Liver (tissue), 9 donors: ENCODE measurements around the gene FARP1. TPM values are rescaled to one million over a fixed set of nuclear protein-coding genes. Genes with fewer than 3 reads are reported as not detected.

ENCODE experiments used
- DNase-seq: peaks from one replicate; pipeline ENCODE4 v3.0.0-alpha.2; 2017; ENCODE audit warnings: low spot score
- H3K27ac ChIP-seq, 2 donors: one replicate each; pipeline ENCODE4 v1.7.0; 2013; ENCODE audit warnings: inconsistent platforms in 2 of 2, low read length in 2 of 2, control low read depth in 1 of 2, low read depth in 1 of 2, mild to moderate bottlenecking in 1 of 2
- H3K27me3 ChIP-seq, 4 donors: one replicate each; pipeline versions ENCODE4 v1.6.1 to v1.7.0; 2013; ENCODE audit warnings: low read length in 3 of 4, inconsistent platforms in 1 of 4, mild to moderate bottlenecking in 1 of 4, moderate library complexity in 1 of 4; ENCODE audit not compliant: control insufficient read depth in 4 of 4, insufficient read depth in 4 of 4
- H3K36me3 ChIP-seq, 4 donors: one replicate each; pipeline versions ENCODE4 v1.6.1 to v1.7.0; 2013; ENCODE audit warnings: low read length in 3 of 4, mild to moderate bottlenecking in 3 of 4, low read depth in 1 of 4, moderate library complexity in 1 of 4; ENCODE audit not compliant: control insufficient read depth in 4 of 4, insufficient read depth in 3 of 4
- H3K4me1 ChIP-seq, 4 donors: one replicate each; pipeline versions ENCODE4 v1.6.1 to v1.7.0; 2013; ENCODE audit warnings: low read length in 3 of 4, mild to moderate bottlenecking in 3 of 4, moderate library complexity in 1 of 4; ENCODE audit not compliant: control insufficient read depth in 4 of 4, insufficient read depth in 4 of 4
- H3K4me3 ChIP-seq, 3 donors: one replicate each; pipeline versions ENCODE4 v1.6.1 to v1.7.0; 2013; ENCODE audit warnings: low read length in 3 of 3, control low read depth in 1 of 3, low read depth in 1 of 3, mild to moderate bottlenecking in 1 of 3
- H3K9ac ChIP-seq, 2 donors: one replicate each; pipeline ENCODE4 v1.7.0; 2013; ENCODE audit warnings: low read length in 2 of 2, mild to moderate bottlenecking in 2 of 2, moderate library complexity in 2 of 2, control low read depth in 1 of 2, low read depth in 1 of 2
- H3K9me3 ChIP-seq, 4 donors: one replicate each; pipeline versions ENCODE4 v1.6.1 to v1.7.0; 2013; ENCODE audit warnings: low read length in 3 of 4; ENCODE audit not compliant: control insufficient read depth in 4 of 4
- ATF3 ChIP-seq: IDR thresholded peaks from 2 replicates; pipeline ENCODE4 v1.6.1; 2016; ENCODE audit warnings: antibody characterized with exemption
- CTCF ChIP-seq: fragments of 150-350 bp; IDR thresholded peaks from 2 replicates; pipeline ENCODE4 v1.5.1; 2017; ENCODE audit warnings: improper control_type of control experiment, low read depth, low read length; ENCODE audit not compliant: missing input control
- EGR1 ChIP-seq, 2 donors: IDR thresholded peaks; 2 replicates each; pipeline ENCODE4 v1.6.1; 2016 to 2018; ENCODE audit warnings: antibody characterized with exemption in 2 of 2, low read depth in 2 of 2
- GABPA ChIP-seq, 2 donors: IDR thresholded peaks in 1 of 2; conservative IDR thresholded peaks in 1 of 2; 2 replicates each; pipeline ENCODE4 v1.6.1; 2016; ENCODE audit warnings: antibody characterized with exemption in 2 of 2, mild to moderate bottlenecking in 1 of 2, moderate library complexity in 1 of 2
- HNF4A ChIP-seq, 2 donors: conservative IDR thresholded peaks; 2 replicates each; pipeline ENCODE4 v1.6.1; 2016; ENCODE audit warnings: antibody characterized with exemption in 2 of 2, mild to moderate bottlenecking in 2 of 2
- HNF4G ChIP-seq: IDR thresholded peaks from 2 replicates; pipeline ENCODE4 v1.6.1; 2016; ENCODE audit warnings: antibody characterized with exemption
- JUND ChIP-seq, 2 donors: IDR thresholded peaks; 2 replicates each; pipeline ENCODE4 v1.6.1; 2016; ENCODE audit warnings: antibody characterized with exemption in 2 of 2
- MAX ChIP-seq: IDR thresholded peaks from 2 replicates; pipeline ENCODE4 v1.6.1; 2016; ENCODE audit warnings: antibody characterized with exemption
- NR2F2 ChIP-seq: IDR thresholded peaks from 2 replicates; pipeline ENCODE4 v1.6.1; 2016; ENCODE audit warnings: antibody characterized with exemption
- RAD21 ChIP-seq, 2 donors: IDR thresholded peaks; 2 replicates each; pipeline ENCODE4 v1.6.1; 2016; ENCODE audit warnings: antibody characterized with exemption in 2 of 2, mild to moderate bottlenecking in 2 of 2
- REST ChIP-seq: IDR thresholded peaks from 2 replicates; pipeline ENCODE4 v1.6.1; 2016; ENCODE audit warnings: antibody characterized with exemption, mild to moderate bottlenecking
- RXRA ChIP-seq, 2 donors: IDR thresholded peaks; 2 replicates each; pipeline ENCODE4 v1.6.1; 2017 to 2018; ENCODE audit warnings: antibody characterized with exemption in 2 of 2, mild to moderate bottlenecking in 1 of 2
- SP1 ChIP-seq: IDR thresholded peaks from 2 replicates; pipeline ENCODE4 v1.6.1; 2018; ENCODE audit warnings: antibody characterized with exemption, mild to moderate bottlenecking
- TAF1 ChIP-seq: conservative IDR thresholded peaks from 2 replicates; pipeline ENCODE4 v1.6.1; 2016; ENCODE audit warnings: antibody characterized with exemption, mild to moderate bottlenecking
- YY1 ChIP-seq: IDR thresholded peaks from 2 replicates; pipeline ENCODE4 v1.6.1; 2016; ENCODE audit warnings: antibody characterized with exemption, mild to moderate bottlenecking
- ZBTB33 ChIP-seq: IDR thresholded peaks from 2 replicates; pipeline ENCODE4 v1.6.1; 2016; ENCODE audit warnings: antibody characterized with exemption
- WGBS: extraction: QIAGEN DNeasy Blood & Tissue Kit; methylation state at CpG from one replicate; pipeline ENCODE4 v1.1.7; 2013; 5-methylcytosine and 5-hydroxymethylcytosine counted together
- polyA plus RNA-seq, 2 donors: library from polyadenylated mRNA; stranded (reverse) in 1 of 2; unstranded in 1 of 2; fragments of 200-250 nt in 1 of 2; fragments of >200 nt in 1 of 2; fragmentation: Nextera tagmentation in 1 of 2; extraction: Ambion mirVana in 1 of 2; gene quantifications; one replicate each; pipeline versions ENCODE4 v1.2.1 to v1.2.3, GENCODE V29; 2013 to 2015
- total RNA-seq, 2 donors: library from RNA; depleted of rRNA; stranded (reverse); fragments of >200 nt; gene quantifications; one replicate each; pipeline ENCODE4 v1.2.3, GENCODE V29; 2014
- donor health status: healthy.
- donor health status: healthy.
- donor health status: healthy.
- donor health status: healthy.
- donor health status: healthy.

Gene FARP1
- total and polyA plus RNA-seq, 4 donors = 28.4 to 62.6 (median 39.8) TPM

GRCh38 chr13:98144801-98145350, 2.0 kb downstream of the FARP1 start (continued):
- peak in 1 of 2 donors; percentile 43 for TF ChIP-seq JUND (IDR thresholded peaks at IDR 0.05)
- TF ChIP-seq SP1 = peak; percentile 25
- no peak for TF ChIP-seq EGR1 (IDR thresholded peaks at IDR 0.05; ENCODE audit: low read depth in 2 of 2)
- peak; percentile 66 for TF ChIP-seq YY1

GRCh38 chr13:98147521-98147920, 4.6 kb downstream of the FARP1 start:
- no peak overlapping the region for H3K27ac ChIP-seq
- H3K36me3 ChIP-seq = peaks cover 0 to 3% (median 0%) of the 10 kb centered on the region in 4 donors
- TF ChIP-seq RAD21 (IDR thresholded peaks at IDR 0.05) (peak in 1 of 2 donors; percentile 31), REST (no peak)
- WGBS = 59% methylated on average over 5 of the region's 5 CpGs
- no peak overlapping the region for H3K4me3 ChIP-seq
- H3K4me1 ChIP-seq = peaks cover 1 to 26% (median 18%) of the 10 kb centered on the region in 4 donors
- H3K9ac ChIP-seq = peak overlapping the region in 1 of 2 donors; percentile 12
- no peaks in the 10 kb centered on the region for H3K9me3 ChIP-seq
- DNase-seq = no peak
- no peaks in the 10 kb centered on the region for H3K27me3 ChIP-seq

- H3K9me3 ChIP-seq = no peaks in the 10 kb centered on the region
- no peak for DNase-seq
- H3K27me3 ChIP-seq = no peaks in the 10 kb centered on the region
- 83% methylated on average over 8 of the region's 8 CpGs for WGBS
- H3K27ac ChIP-seq = no peak overlapping the region
- no peak overlapping the region for H3K4me3 ChIP-seq
- TF ChIP-seq RXRA (IDR thresholded peaks at IDR 0.05) (no peak), ZBTB33 (no peak), ATF3 (no peak), JUND (IDR thresholded peaks at IDR 0.05) (no peak), MAX (no peak), CTCF (no peak), SP1 (no peak), HNF4G (no peak), NR2F2 (no peak), HNF4A (conservative IDR thresholded peaks at IDR 0.05) (no peak), RAD21 (IDR thresholded peaks at IDR 0.05) (no peak), YY1 (no peak), EGR1 (IDR thresholded peaks at IDR 0.05; ENCODE audit: low read depth in 2 of 2) (no peak), REST (no peak), GABPA (IDR thresholded peaks at IDR 0.05 in 1 of 2, conservative IDR thresholded peaks at IDR 0.05 in 1 of 2) (no peak), TAF1 (no peak)
- H3K36me3 ChIP-seq = peaks cover 0 to 3% (median 0%) of the 10 kb centered on the region in 4 donors
- peaks cover 3 to 9% (median 6%) of the 10 kb centered on the region in 4 donors for H3K4me1 ChIP-seq
- no peak overlapping the region for H3K9ac ChIP-seq
Observed at GRCh38 chr13:98150832-98151479, 8.1 kb downstream of the FARP1 start.
